ENCODE measurements around the gene ACTL7B.
"Not testable (repeated sequence)": the region's sequence is repeated elsewhere in the genome, so short reads cannot be mapped to it uniquely, and the experiment has no call there.

ACTL7B gene, protein sequence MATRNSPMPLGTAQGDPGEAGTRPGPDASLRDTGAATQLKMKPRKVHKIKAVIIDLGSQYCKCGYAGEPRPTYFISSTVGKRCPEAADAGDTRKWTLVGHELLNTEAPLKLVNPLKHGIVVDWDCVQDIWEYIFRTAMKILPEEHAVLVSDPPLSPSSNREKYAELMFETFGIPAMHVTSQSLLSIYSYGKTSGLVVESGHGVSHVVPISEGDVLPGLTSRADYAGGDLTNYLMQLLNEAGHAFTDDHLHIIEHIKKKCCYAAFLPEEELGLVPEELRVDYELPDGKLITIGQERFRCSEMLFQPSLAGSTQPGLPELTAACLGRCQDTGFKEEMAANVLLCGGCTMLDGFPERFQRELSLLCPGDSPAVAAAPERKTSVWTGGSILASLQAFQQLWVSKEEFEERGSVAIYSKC

DNA sequence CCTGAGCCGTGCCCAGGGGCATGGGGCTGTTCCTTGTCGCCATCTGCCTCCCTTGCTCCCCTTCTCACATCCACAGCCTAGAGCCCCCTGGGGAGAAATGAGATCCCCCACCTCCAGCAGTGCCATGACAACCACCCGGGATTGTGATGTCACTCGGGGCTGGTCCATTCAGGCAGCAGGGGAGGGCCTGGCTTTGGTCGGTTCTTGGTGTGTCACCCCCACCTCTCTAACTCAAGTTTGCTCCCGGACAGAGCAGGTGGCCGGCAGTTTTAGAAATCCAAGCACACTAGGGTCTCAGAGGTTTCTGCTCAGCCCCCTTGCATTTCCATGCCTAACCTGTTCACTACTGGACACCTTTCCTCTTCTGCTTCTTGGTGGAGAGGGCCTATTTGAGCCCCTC, at the start of gene ACTL7B:
ACTL7B (minus strand) TSS at position 99 of the 400 bp plus-strand sequence; CDS start at position 43, 56 bp downstream.
- H3K27me3 ChIP-seq (ENCODE audit: control insufficient read depth, insufficient read depth, low read length): no peaks in the 10 kb centered on the region
- H3K9me3 ChIP-seq (ENCODE audit: control insufficient read depth, insufficient read depth, low read length): no peaks in the 10 kb centered on the region
- no peaks in the 10 kb centered on the region for H3K4me1 ChIP-seq (ENCODE audit: control insufficient read depth, insufficient read depth, low read length)
- no peak within 1 kb of the TSS for H3K9ac ChIP-seq (ENCODE audit: low read depth, low read length)
- H3K36me3 ChIP-seq (ENCODE audit: control insufficient read depth, insufficient read depth, low read length): peaks cover 2% of the 10 kb centered on the region
- H3K4me3 ChIP-seq (ENCODE audit: low read depth, low read length): no peak within 1 kb of the TSS

DNA sequence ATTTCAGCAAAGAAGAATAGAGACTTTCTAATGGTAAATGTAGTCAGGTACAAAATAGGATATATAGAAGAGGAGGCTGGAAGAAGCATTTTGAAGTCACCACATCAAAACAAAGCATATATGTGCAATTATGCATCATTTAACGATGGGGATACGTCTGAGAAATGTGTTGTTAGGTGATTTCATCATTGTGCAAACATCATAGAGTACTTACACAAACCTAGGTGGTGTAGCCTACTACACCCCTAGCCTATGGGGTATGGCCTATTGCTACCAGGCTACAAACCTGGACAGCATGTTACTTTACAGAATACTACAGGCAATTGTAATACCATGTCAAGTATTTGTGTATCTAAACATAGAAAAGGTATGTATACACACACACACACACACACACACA, 49.7 kb upstream of the ACTL7B start:
- no peak overlapping the region for H3K4me3 ChIP-seq (ENCODE audit: low read depth, low read length)
- no peak overlapping the region for H3K9ac ChIP-seq (ENCODE audit: low read depth, low read length)
- no peaks in the 10 kb centered on the region for H3K9me3 ChIP-seq (ENCODE audit: control insufficient read depth, insufficient read depth, low read length)
- peaks cover 34% of the 10 kb centered on the region for H3K36me3 ChIP-seq (ENCODE audit: control insufficient read depth, insufficient read depth, low read length)
- H3K4me1 ChIP-seq (ENCODE audit: control insufficient read depth, insufficient read depth, low read length): no peaks in the 10 kb centered on the region
- no peaks in the 10 kb centered on the region for H3K27me3 ChIP-seq (ENCODE audit: control insufficient read depth, insufficient read depth, low read length)

DNA sequence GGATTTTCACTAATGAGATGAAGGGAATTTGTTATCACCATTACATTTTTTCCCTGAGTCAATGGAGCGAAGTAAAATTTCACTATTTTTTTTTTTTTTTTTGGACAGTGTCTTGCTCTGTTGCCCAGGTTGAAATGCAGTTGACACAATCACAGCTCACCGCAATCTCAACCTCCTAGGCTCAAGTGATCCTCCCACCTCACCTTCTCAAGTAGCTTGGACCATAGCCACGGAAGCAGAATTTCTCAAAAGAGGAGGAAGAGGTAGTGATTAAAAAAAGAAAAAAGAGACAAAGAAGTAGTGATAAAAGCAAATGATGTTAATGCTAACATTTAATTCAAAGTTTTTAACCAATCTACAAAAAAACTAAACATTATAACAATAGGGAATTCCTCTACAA, 48.4 kb upstream of the ACTL7B start:
- Histone ChIP-seq H3K36me3 (ENCODE audit: control insufficient read depth, insufficient read depth, low read length) (peaks cover 35% of the 10 kb centered on the region), H3K4me3 (ENCODE audit: low read depth, low read length) (no peak overlapping the region), H3K4me1 (ENCODE audit: control insufficient read depth, insufficient read depth, low read length) (no peaks in the 10 kb centered on the region), H3K9ac (ENCODE audit: low read depth, low read length) (no peak overlapping the region), H3K9me3 (ENCODE audit: control insufficient read depth, insufficient read depth, low read length) (no peaks in the 10 kb centered on the region), H3K27me3 (ENCODE audit: control insufficient read depth, insufficient read depth, low read length) (no peaks in the 10 kb centered on the region)

DNA sequence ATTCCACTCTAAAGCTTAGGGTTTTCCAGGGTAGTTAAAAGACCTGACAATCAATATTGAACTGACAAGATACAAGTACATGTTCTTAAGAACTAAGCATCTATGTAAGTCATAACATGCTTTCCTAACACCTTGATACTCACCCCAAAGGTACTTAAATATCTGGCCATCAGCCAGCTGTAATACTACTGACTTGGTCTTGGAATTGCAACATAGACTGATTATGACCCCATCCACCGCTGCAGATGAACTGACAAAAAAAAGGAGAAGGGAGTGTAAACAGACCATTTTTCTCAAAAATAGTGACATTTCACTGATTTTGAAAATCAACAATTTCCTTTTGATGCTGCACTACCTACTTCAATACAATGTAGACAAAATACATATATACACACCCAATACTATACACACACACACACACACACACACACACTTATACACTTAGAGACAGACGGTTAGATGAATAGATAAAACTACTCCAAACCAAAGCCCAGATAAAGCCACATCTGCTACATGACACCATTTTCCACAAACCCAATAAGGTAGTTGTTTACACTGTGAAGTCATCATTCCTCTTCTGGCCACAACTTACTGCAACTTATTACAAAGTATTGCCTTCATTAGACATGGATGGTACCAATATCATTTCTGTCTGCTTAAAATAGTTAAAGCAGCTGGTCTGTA, 47.8 kb upstream of the ACTL7B start:
- no peak overlapping the region for H3K9ac ChIP-seq (ENCODE audit: low read depth, low read length)

DNA sequence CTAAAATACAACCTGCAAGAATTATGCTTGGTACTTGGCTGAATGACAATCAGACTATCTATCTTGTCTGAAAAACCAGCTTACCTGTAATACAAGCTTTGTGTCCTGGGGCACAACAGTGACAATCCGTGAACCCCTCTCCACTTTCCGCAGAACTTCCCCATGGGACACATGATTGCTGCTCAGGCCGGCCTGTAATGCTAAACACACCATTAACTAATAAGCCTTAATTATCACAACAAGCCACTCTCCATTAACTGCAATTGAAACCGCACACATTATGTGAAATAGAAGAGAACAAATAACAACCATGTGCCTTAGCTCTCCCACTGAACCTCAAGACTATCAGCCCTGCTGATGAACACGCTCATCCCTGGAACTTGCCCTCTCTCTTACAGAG, 44.4 kb upstream of the ACTL7B start:
- H3K9ac ChIP-seq (ENCODE audit: low read depth, low read length): no peak overlapping the region
- H3K36me3 ChIP-seq (ENCODE audit: control insufficient read depth, insufficient read depth, low read length): peaks cover 30% of the 10 kb centered on the region
- H3K4me1 ChIP-seq (ENCODE audit: control insufficient read depth, insufficient read depth, low read length): no peaks in the 10 kb centered on the region
- no peaks in the 10 kb centered on the region for H3K27me3 ChIP-seq (ENCODE audit: control insufficient read depth, insufficient read depth, low read length)
- no peaks in the 10 kb centered on the region for H3K9me3 ChIP-seq (ENCODE audit: control insufficient read depth, insufficient read depth, low read length)
- H3K4me3 ChIP-seq (ENCODE audit: low read depth, low read length): no peak overlapping the region

More for the DNA sequence above, 47.8 kb upstream of the ACTL7B start:
- Histone ChIP-seq H3K9me3 (ENCODE audit: control insufficient read depth, insufficient read depth, low read length) (no peaks in the 10 kb centered on the region), H3K27me3 (ENCODE audit: control insufficient read depth, insufficient read depth, low read length) (no peaks in the 10 kb centered on the region), H3K4me1 (ENCODE audit: control insufficient read depth, insufficient read depth, low read length) (no peaks in the 10 kb centered on the region), H3K36me3 (ENCODE audit: control insufficient read depth, insufficient read depth, low read length) (peaks cover 31% of the 10 kb centered on the region), H3K4me3 (ENCODE audit: low read depth, low read length) (no peak overlapping the region)

DNA sequence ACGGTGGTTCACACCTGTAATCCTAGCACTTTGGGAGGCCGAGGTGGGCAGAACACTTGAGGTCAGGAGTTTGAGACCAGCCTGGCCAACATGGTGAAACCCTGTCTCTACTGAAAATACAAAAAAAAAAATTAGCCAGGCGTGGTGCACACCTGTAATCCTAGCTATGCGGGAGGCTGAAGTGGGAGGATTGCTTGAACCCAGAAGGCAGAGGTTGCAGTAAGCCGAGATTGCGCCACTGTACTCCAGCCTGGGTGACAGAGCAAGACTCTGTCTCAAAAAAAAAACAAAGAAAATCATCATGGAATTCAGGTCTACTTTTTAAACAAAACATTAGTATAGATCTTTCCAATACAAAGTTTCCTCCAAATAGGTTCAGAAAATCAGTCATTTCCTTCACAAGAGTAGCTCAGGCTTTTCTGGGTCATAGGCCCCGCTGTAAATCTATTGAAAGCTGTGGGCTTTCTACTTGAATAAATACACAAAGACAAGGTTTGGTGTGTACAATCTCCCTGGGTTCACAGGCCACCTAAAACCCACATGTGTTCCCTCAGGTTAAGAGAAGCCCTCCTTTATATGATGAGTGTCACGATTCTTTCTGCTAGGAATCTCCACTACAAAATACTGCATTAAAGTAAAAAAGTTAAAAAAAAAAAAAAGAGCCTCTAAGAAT, 43.4 kb upstream of the ACTL7B start:
- peaks cover 30% of the 10 kb centered on the region for H3K36me3 ChIP-seq (ENCODE audit: control insufficient read depth, insufficient read depth, low read length)
- H3K9me3 ChIP-seq (ENCODE audit: control insufficient read depth, insufficient read depth, low read length); H3K27me3 ChIP-seq (ENCODE audit: control insufficient read depth, insufficient read depth, low read length): not testable (repeated sequence)

DNA sequence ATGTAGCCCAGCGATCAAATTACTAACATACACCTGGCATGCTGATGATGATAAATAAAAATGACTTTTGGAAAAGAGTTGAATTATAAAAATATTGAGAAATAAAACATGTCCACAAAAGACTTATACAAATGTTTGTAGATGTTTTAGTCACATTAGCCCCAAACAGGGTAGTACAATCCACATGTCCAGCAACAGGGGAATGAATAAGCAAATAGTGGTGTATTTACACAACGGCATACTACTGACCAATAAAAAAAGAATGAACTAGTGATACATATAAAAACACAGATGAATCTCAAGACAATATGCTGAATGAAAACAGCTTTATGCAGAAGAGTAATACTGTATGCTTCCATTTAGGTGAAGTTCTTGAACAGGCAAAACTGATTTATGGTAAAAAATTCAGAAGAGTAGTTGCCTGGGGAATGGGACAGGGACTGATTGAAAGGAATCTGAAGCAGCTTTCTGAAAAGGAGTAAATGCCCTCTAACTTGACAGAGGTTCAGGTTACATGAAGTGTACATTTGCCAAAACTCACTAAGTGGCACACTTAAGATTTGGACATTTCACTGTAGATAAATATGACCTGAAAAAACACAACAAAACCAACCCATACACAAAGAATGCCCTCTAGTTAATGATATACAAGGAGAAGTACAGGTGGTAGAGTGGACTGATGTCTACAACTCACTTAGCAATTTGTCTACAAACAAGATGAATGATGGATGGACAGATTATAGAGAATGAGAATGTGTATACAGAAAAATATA, 41.7 kb upstream of the ACTL7B start:
- Histone ChIP-seq H3K9ac (ENCODE audit: low read depth, low read length) (no peak overlapping the region), H3K36me3 (ENCODE audit: control insufficient read depth, insufficient read depth, low read length) (peaks cover 35% of the 10 kb centered on the region), H3K9me3 (ENCODE audit: control insufficient read depth, insufficient read depth, low read length) (no peaks in the 10 kb centered on the region), H3K4me1 (ENCODE audit: control insufficient read depth, insufficient read depth, low read length) (no peaks in the 10 kb centered on the region), H3K27me3 (ENCODE audit: control insufficient read depth, insufficient read depth, low read length) (no peaks in the 10 kb centered on the region), H3K4me3 (ENCODE audit: low read depth, low read length) (no peak overlapping the region)

More for the DNA sequence above, 43.4 kb upstream of the ACTL7B start:
- H3K9ac ChIP-seq (ENCODE audit: low read depth, low read length); H3K4me3 ChIP-seq (ENCODE audit: low read depth, low read length); H3K4me1 ChIP-seq (ENCODE audit: control insufficient read depth, insufficient read depth, low read length): not testable (repeated sequence)

DNA sequence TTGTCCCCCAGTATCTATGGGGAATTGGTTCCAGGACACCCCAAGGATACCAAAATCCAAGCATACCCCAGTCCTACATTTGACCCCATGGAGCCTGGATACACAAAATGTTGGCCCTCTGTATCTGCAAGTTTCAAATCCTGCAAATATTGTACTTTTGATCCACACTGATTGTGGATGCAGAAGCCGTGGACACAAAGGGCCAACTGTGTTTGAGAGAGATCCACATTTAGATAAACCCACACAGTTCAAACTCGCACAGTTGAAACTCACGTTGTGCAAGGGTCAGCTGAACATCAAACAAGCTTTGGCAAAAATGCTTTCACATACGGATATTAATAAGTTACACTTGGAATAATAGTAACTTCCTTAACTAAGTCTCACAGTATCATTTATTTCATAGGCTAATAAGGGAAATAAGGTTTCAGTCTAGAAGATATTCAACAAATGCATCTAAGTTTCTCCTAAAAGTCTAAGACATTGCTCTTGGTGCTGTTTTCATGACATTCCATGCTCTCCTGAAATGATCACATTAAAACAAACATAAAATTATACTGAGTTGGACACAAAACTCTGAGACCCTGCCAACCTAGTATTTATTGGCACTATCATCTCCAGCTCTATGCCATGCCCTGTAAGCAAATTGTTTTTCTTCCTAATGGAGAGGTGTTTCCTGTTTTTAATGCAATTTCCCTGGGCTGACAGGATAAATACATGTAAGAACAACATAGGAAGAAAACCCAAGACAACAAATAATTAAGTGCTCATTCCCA, 38.6 kb upstream of the ACTL7B start:
- Histone ChIP-seq H3K9ac (ENCODE audit: low read depth, low read length) (no peak overlapping the region), H3K4me1 (ENCODE audit: control insufficient read depth, insufficient read depth, low read length) (no peaks in the 10 kb centered on the region), H3K9me3 (ENCODE audit: control insufficient read depth, insufficient read depth, low read length) (no peaks in the 10 kb centered on the region), H3K36me3 (ENCODE audit: control insufficient read depth, insufficient read depth, low read length) (peaks cover 30% of the 10 kb centered on the region), H3K27me3 (ENCODE audit: control insufficient read depth, insufficient read depth, low read length) (no peaks in the 10 kb centered on the region), H3K4me3 (ENCODE audit: low read depth, low read length) (no peak overlapping the region)

DNA sequence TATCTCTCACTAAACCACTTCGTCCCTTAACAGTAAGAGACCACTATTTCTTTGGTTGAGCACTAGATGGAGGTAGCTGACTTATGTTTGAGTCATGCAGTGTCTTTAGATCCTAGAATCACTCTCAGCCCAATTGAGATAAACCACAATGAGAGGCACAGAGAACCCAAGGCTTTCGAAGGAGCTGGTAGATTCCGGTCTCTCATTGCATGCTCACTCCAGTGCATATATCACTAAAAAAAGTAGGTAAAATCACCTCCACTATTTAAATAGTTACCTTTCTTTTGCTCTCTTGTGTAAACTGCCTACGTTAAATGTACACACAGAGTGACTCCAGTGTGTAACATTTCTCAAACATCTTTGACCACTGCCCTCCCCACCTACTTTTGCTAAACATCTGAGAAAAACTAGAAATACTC, 33.9 kb upstream of the ACTL7B start:
- H3K27me3 ChIP-seq (ENCODE audit: control insufficient read depth, insufficient read depth, low read length): no peaks in the 10 kb centered on the region
- peaks cover 19% of the 10 kb centered on the region for H3K36me3 ChIP-seq (ENCODE audit: control insufficient read depth, insufficient read depth, low read length)
- H3K4me1 ChIP-seq (ENCODE audit: control insufficient read depth, insufficient read depth, low read length): no peaks in the 10 kb centered on the region
- no peaks in the 10 kb centered on the region for H3K9me3 ChIP-seq (ENCODE audit: control insufficient read depth, insufficient read depth, low read length)
- no peak overlapping the region for H3K9ac ChIP-seq (ENCODE audit: low read depth, low read length)
- H3K4me3 ChIP-seq (ENCODE audit: low read depth, low read length): no peak overlapping the region

DNA sequence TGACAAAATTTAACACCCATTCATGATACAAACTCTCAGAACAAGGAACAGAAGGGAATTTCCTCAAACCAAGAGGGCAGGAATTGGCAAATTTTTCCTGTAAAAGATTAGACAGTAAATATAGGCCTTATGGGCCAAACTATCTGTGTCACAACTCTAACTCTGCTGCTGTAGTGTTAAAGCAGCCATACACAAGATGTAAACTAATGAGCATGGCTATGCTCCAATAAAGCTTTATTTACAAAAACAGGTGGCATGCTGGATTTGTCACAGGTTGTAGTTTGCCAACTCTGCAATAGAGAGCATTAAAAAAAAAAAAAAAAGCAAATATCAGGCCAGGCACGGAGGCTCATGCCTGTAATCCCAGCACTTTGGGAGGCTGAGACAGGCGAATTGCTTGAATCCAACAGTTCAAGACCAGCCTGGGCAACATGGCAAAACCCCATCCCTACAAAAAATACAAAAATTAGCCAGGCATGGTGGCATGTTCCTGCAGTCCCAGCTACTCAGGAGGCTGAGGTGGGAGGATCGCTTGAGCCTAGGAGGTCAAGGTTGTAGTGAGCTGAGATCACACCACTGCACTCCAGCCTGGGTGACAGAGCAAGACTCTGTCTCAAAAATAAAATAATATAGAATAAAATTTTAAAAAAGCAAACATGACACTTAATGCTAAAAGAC, 30.9 kb upstream of the ACTL7B start:
- not testable (repeated sequence) for H3K27me3 ChIP-seq (ENCODE audit: control insufficient read depth, insufficient read depth, low read length); H3K9me3 ChIP-seq (ENCODE audit: control insufficient read depth, insufficient read depth, low read length); H3K9ac ChIP-seq (ENCODE audit: low read depth, low read length); H3K4me3 ChIP-seq (ENCODE audit: low read depth, low read length); H3K4me1 ChIP-seq (ENCODE audit: control insufficient read depth, insufficient read depth, low read length)
- H3K36me3 ChIP-seq (ENCODE audit: control insufficient read depth, insufficient read depth, low read length): peaks cover 18% of the 10 kb centered on the region
